TTC549 (cell line): ENCODE data around the gene CDH24.
A peak's percentile ranks its signal among the peaks of the same experiment; 100 is the strongest.

Experiments used
- FAIRE-seq: peaks from 2 replicates; lab custom pipeline; 2012; peaks lifted over from hg19 to GRCh38; lab: Jason Lieb, UNC

The CDH24 gene

GRCh38 chr14:23089498-23090253 is 32.4 kb upstream of the CDH24 start:
- no peak for FAIRE-seq

GRCh38 chr14:23086565-23086964 is 29.2 kb upstream of the CDH24 start:
- no peak for FAIRE-seq

- no peak for FAIRE-seq
These were observed 28.1 kb upstream of the CDH24 start for GRCh38 chr14:23085458-23085857.

GRCh38 chr14:23080474-23080873 is 23.2 kb upstream of the CDH24 start:
- FAIRE-seq, result no peak

GRCh38 chr14:23079716-23080115 is 22.4 kb upstream of the CDH24 start:
- no peak for FAIRE-seq

- no peak for FAIRE-seq
These were observed 21.4 kb upstream of the CDH24 start for GRCh38 chr14:23078692-23079116.

- no peak for FAIRE-seq
These were observed 20.6 kb upstream of the CDH24 start for GRCh38 chr14:23077962-23078361.

GRCh38 chr14:23076785-23077408 is 19.6 kb upstream of the CDH24 start:
- FAIRE-seq, result no peak

GRCh38 chr14:23074906-23075305 is 17.6 kb upstream of the CDH24 start:
- no peak for FAIRE-seq

GRCh38 chr14:23071921-23072539 is 14.7 kb upstream of the CDH24 start:
- no peak for FAIRE-seq

- no peak for FAIRE-seq
These were observed 14.1 kb upstream of the CDH24 start for GRCh38 chr14:23071244-23071920.

- FAIRE-seq, result no peak
These were observed 13.2 kb upstream of the CDH24 start for GRCh38 chr14:23070262-23071129.

GRCh38 chr14:23069413-23069806 is 12.1 kb upstream of the CDH24 start:
- FAIRE-seq, result no peak

GRCh38 chr14:23068789-23069412 is 11.6 kb upstream of the CDH24 start:
- FAIRE-seq, result peak; percentile 71

GRCh38 chr14:23067847-23068788 is 10.8 kb upstream of the CDH24 start:
- no peak for FAIRE-seq

- FAIRE-seq, result no peak
These were observed 9.8 kb upstream of the CDH24 start for GRCh38 chr14:23066855-23067744.

GRCh38 chr14:23066368-23066767 is 9.0 kb upstream of the CDH24 start:
- FAIRE-seq, result no peak

GRCh38 chr14:23063601-23064000 is 6.3 kb upstream of the CDH24 start:
- no peak for FAIRE-seq

GRCh38 chr14:23062002-23062401 is 4.7 kb upstream of the CDH24 start:
- FAIRE-seq, result no peak
